ENCODE measurements around the gene FAM111B. TPM values are rescaled to one million over a fixed set of nuclear protein-coding genes. Genes with fewer than 3 reads are reported as not detected.

FAM111B gene
- total and polyA plus RNA-seq, 10 donors: 1.1 to 5.8 (median 3.2) TPM

Other genes starting within 250 kb of the FAM111B start
- gene GLYATL1, start 167.7 kb upstream of the FAM111B start, total RNA-seq: not detected
- gene GLYATL1, start 167.7 kb upstream of the FAM111B start, polyA plus RNA-seq: not detected
- gene GLYATL1B, start 20.9 kb upstream of the FAM111B start, total RNA-seq: not detected
- gene GLYATL1B, start 20.9 kb upstream of the FAM111B start, polyA plus RNA-seq: not detected
- 100 to 1,000 TPM in 1 of 7 donors, 10 to 100 TPM in 6; 54.7 to 130 (median 67.2) TPM for gene FAM111A, start 35.6 kb downstream of the FAM111B start, total RNA-seq
- 10 to 100 TPM; 28.3 to 60.7 (median 51.4) TPM for gene FAM111A, start 35.6 kb downstream of the FAM111B start, polyA plus RNA-seq
- 10 to 100 TPM in 5 of 7 donors, 1 to 10 TPM in 2; 8.3 to 19.1 (median 14.4) TPM for gene DTX4, start 64.9 kb downstream of the FAM111B start, total RNA-seq
- gene DTX4, start 64.9 kb downstream of the FAM111B start, polyA plus RNA-seq: 1 to 10 TPM; 3.9 to 4.9 (median 4.0) TPM
- gene MPEG1, start 105.7 kb downstream of the FAM111B start, total RNA-seq: 100 to 1,000 TPM; 195 to 410 (median 317) TPM
- 10 to 100 TPM; 46.0 to 61.4 (median 58.6) TPM for gene MPEG1, start 105.7 kb downstream of the FAM111B start, polyA plus RNA-seq

All from spleen (tissue), 10 donors.